Measurements from ENCODE around the gene ERBB4.

Gene ERBB4

DNA sequence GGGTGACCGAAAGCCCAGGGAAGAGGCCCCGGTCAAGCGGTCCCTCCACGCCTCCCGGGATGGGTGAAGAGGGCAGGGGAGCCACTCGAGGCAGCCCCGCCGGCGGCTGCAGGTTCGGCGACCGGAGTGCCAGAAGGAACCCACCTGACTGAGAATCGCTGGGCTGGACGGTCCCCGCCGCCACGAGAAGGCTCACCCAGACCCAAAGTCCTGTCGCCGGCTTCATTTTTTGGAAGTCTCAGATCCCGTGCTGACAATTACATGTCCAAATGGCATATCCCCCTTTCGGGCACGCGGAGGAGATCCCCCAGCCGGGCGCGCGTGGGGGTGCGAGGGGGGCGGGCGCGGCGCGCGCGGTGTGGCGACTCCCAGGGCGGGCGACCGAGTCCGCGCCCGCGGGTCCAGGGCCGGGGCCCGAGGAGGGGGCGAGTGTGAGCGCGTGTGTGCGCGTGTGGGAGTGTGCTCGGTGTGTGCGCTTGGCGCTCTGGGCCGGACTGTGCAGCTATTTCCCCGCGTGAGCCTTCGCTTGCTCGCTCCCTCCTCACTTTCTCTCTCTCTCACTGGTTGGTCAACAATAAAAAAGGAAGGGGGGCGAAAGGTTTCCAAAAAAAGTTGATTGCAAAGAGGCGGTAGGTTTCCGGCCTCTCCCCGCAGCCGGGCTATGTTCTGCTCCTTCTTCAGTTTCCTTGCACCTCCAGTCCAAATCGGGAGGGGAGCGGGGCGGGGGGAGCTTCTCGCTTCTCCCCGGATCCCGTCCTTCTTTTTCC lies at the start of gene ERBB4:
TSS of gene ERBB4 (minus strand) at position 498 of the 767 bp plus-strand sequence. CDS start at position 226, 272 bp downstream.
- DNase-seq (ENCODE audit: low spot score) = no peak

DNA sequence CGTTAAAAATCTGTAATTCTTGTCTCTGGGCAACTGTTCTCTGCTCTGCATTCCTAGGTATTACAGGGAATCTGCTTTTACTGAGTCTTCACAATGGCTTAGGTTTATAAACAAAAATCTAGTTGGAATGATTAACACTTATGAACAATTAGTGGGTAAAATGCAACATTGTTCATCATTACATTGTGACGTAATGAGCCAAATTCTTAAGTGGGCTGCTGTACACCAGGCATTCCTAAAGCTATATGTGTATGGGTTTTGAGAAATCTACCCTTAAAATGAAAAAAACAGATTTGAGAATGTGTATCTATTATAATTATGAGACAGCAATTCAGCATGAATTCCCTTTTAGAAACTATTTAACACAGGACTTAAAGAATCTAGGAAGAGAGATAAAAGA lies 41.5 kb upstream of the ERBB4 start:
- no peak for DNase-seq (ENCODE audit: low spot score)

- no peak for DNase-seq (ENCODE audit: low spot score)
Observed at GRCh38 chr2:212556296-212556695, 17.7 kb upstream of the ERBB4 start.

- DNase-seq (ENCODE audit: low spot score) = no peak
Observed at GRCh38 chr2:212554233-212554632, 15.6 kb upstream of the ERBB4 start.

DNA sequence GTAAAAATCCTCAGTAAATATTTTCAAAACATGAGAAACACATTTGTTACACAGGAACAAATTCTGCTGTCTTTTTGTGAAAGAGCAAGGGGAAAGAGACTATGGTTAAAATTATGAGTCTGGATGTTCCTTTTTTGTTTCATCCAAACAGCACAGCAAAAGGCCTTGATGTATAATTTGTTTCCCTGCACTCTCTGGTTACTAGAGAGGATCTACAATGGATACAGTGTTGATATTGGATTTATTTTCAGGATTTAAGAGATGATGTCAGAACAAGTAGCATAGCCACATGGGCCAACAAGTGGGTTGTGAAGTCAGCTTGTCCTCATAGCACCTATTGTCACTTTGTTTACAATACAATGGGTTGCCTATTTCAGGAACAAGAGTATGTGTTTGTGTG lies 11.3 kb upstream of the ERBB4 start:
- DNase-seq (ENCODE audit: low spot score) = no peak

GRCh38 chr2:212549463-212549862 lies 10.9 kb upstream of the ERBB4 start:
- no peak for DNase-seq (ENCODE audit: low spot score)

DNA sequence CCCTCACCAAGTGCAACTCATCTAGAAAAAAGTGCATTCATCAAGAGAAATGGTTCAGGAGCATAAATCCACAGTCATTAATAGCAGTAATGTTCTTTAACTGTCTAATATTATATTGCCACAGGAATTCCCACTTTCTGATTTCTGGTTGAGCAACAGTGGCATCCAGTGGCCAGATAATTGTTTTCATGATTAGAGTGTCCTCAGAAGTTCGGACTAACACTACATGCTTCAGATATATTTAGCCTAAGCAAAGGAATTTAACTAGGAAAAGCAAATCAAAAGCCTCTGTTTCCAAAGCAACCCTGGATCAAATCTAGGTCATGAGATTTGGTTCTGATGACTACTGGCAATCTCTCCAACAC lies 9.8 kb upstream of the ERBB4 start:
- no peak for DNase-seq (ENCODE audit: low spot score)

GRCh38 chr2:212547716-212548454 lies 9.3 kb upstream of the ERBB4 start:
- DNase-seq (ENCODE audit: low spot score) = no peak

DNA sequence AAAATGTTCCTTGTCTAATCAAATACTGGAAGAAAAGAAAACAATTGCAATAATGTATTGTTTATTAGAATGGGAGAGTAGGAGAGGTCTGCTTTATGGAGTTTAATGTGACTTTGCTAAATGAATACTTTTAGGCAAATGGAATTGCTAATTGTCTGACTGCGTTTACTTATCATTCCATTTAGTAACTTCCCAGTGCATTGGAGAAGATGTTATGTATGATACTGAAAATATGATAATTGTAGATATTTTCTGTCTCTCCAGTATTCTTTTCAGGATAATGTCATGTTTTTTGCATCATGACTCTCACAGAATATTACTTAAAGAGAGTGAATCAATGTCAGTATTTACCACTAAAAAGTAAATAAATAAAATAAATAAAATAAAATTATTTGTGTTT lies 8.1 kb upstream of the ERBB4 start:
- DNase-seq (ENCODE audit: low spot score) = no peak

GRCh38 chr2:212540341-212540740 lies 1.7 kb upstream of the ERBB4 start:
- no peak for DNase-seq (ENCODE audit: low spot score)

GRCh38 chr2:212539072-212539880 lies 674 bp upstream of the ERBB4 start:
- no peak for DNase-seq (ENCODE audit: low spot score)

DNA sequence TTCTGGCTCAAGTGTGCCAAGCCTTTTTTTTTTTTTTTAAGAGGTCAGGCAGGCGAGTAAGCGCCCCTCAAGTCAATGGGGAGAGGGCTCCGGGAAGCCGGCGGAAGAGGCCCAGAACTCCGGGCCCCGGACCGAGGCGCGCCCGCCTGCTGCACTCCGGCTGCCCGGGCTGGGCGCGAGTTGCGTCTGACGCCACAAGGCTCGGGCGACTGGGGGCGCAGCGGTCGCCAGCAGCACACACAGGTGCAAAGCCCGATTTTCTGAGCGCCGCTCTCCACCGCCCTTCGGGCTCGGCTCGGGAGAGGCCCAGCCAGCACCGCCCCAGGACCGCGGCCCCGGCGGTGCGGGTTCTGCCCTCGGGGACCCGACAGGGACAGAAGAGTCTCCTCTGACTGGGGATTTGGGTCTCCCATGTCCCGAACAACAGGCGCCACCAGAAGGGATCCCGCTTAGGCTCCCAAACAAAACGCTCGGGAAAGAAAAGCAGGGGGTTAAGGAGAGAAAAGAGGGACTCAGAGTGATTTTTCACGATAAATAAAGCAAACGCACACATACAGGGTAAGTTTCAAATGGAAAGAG lies 787 bp downstream of the ERBB4 start:
- DNase-seq (ENCODE audit: low spot score) = no peak

DNA sequence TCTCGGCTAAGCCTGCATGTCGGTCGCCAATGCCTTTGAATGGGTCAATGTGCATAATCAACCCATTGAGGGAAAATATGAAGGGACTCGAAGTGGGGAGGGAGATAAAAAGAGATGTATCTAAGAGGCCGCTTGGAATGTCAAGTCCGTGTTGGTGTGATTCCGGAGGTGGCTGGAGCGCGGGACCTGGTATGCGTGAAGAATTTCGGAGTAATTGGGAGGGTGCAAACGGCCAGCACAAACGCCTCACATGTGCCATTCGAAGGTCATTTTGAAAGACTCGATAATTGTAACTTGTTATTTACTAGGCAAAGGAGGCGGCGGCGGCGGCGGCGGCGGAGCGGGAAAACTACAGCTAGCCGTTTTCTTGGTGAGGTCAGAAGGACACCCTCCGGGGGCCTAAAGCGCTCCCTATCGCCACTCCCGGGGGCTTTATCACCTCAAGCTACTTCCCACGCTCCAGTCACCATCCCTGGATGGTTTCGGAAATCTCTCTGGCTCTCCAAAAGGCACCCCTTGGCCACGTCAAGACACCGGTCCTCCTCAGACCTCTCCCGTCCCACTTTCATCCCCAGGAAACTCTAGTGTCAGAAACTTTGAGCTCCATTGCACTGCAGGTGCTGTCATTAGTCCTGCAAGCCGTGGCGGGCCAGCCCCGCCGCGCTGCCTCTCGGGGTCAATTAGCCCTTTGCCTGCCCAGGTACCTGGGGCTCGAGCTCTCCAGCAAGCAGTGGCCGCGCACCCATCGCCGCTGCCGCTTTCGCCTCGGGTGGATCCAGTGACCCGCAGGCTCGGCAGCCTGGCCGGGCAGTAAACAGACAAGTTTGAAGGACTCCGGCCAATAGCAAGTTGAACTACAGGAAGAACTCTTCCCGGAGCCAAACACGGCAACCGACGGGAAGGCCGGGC lies 1.5 kb downstream of the ERBB4 start:
- DNase-seq (ENCODE audit: low spot score) = no peak

GRCh38 chr2:212535996-212536816 lies 2.4 kb downstream of the ERBB4 start:
- DNase-seq (ENCODE audit: low spot score) = no peak

- DNase-seq (ENCODE audit: low spot score) = no peak
Observed at GRCh38 chr2:212534336-212534735, 4.3 kb downstream of the ERBB4 start.

GRCh38 chr2:212532585-212532984 lies 6.0 kb downstream of the ERBB4 start:
- no peak for DNase-seq (ENCODE audit: low spot score)

- no peak for DNase-seq (ENCODE audit: low spot score)
Observed at GRCh38 chr2:212532087-212532486, 6.5 kb downstream of the ERBB4 start.

GRCh38 chr2:212531499-212531898 lies 7.1 kb downstream of the ERBB4 start:
- no peak for DNase-seq (ENCODE audit: low spot score)

GRCh38 chr2:212530991-212531390 lies 7.6 kb downstream of the ERBB4 start:
- DNase-seq (ENCODE audit: low spot score) = no peak

GRCh38 chr2:212530373-212530772 lies 8.2 kb downstream of the ERBB4 start:
- no peak for DNase-seq (ENCODE audit: low spot score)

Data from hematopoietic multipotent progenitor cell treated with erythropoietin and hydrocortisone succinate and interleukin-3 and kit ligand, for 17 days (in vitro differentiated cells).